ENCODE data around the gene BMP6. TPM values are rescaled to one million over a fixed set of nuclear protein-coding genes. Genes with fewer than 3 reads are reported as not detected.

BMP6 gene
- 0.07 TPM in 1 of 2 replicates, not detected in the other for total RNA-seq (2014; rRNA removed; shearing (Covaris generic); ENCODE audit: low replicate concordance)

- Histone ChIP-seq H3K27me3 (ENCODE audit: low read length) (no peaks in the 10 kb centered on the region), H4K20me1 (ENCODE audit: insufficient read depth, low read depth, low read length) (no peaks in the 10 kb centered on the region; the same call in 1 of the 2 replicates), H3K4me2 (ENCODE audit: low read depth, low read length, poor library complexity, severe bottlenecking) (peak within 1 kb of the TSS; percentile 62), H3K36me3 (ENCODE audit: insufficient read depth, low read length) (no peaks in the 10 kb centered on the region), H3K27ac (ENCODE audit: low read length) (no peak within 1 kb of the TSS), H2AFZ (ENCODE audit: low read length) (peak within 1 kb of the TSS; percentile 71), H3K9me3 (ENCODE audit: low read length) (no peaks in the 10 kb centered on the region), H3K4me3 (ENCODE audit: low read length) (peak within 1 kb of the TSS; percentile 54), H3K4me1 (ENCODE audit: low read length) (peaks cover 12% of the 10 kb centered on the region), H3K9me2 (replicated peaks; ENCODE audit: insufficient read depth, low read length) (no peaks in the 10 kb centered on the region), H3K9ac (ENCODE audit: low read length) (peak within 1 kb of the TSS; percentile 30; the same call in 1 of the 2 replicates), H3K79me2 (ENCODE audit: low read length) (no peaks in the 10 kb centered on the region)
- peak; percentile 82 for DNase-seq
Measured at GRCh38 chr6:7725849-7726415, at the start of gene BMP6. BMP6 (plus strand) TSS chr6:7726099; CDS start chr6:7726956, 857 bp downstream.

- Histone ChIP-seq H2AFZ (ENCODE audit: low read length) (no peak overlapping the region), H3K79me2 (ENCODE audit: low read length) (no peaks in the 10 kb centered on the region), H4K20me1 (ENCODE audit: insufficient read depth, low read depth, low read length) (no peaks in the 10 kb centered on the region), H3K36me3 (ENCODE audit: insufficient read depth, low read length) (no peaks in the 10 kb centered on the region), H3K4me1 (ENCODE audit: low read length) (no peaks in the 10 kb centered on the region), H3K27ac (ENCODE audit: low read length) (no peak overlapping the region), H3K9me3 (ENCODE audit: low read length) (no peaks in the 10 kb centered on the region), H3K4me3 (ENCODE audit: low read length) (no peak overlapping the region), H3K9ac (ENCODE audit: low read length) (no peak overlapping the region), H3K27me3 (ENCODE audit: low read length) (no peaks in the 10 kb centered on the region), H3K4me2 (ENCODE audit: low read depth, low read length, poor library complexity, severe bottlenecking) (no peak overlapping the region), H3K9me2 (replicated peaks; ENCODE audit: insufficient read depth, low read length) (no peaks in the 10 kb centered on the region)
- DNase-seq, result no peak
Measured at GRCh38 chr6:7677229-7677628, 48.7 kb upstream of the BMP6 start.

GRCh38 chr6:7680393-7681075 lies 45.4 kb upstream of the BMP6 start:
- Histone ChIP-seq H3K9ac (ENCODE audit: low read length) (no peak overlapping the region), H3K4me2 (ENCODE audit: low read depth, low read length, poor library complexity, severe bottlenecking) (no peak overlapping the region), H3K27me3 (ENCODE audit: low read length) (no peaks in the 10 kb centered on the region), H3K9me3 (ENCODE audit: low read length) (no peaks in the 10 kb centered on the region), H3K36me3 (ENCODE audit: insufficient read depth, low read length) (no peaks in the 10 kb centered on the region), H3K27ac (ENCODE audit: low read length) (no peak overlapping the region), H3K9me2 (replicated peaks; ENCODE audit: insufficient read depth, low read length) (no peaks in the 10 kb centered on the region), H3K79me2 (ENCODE audit: low read length) (no peaks in the 10 kb centered on the region), H3K4me1 (ENCODE audit: low read length) (no peaks in the 10 kb centered on the region), H2AFZ (ENCODE audit: low read length) (no peak overlapping the region), H4K20me1 (ENCODE audit: insufficient read depth, low read depth, low read length) (no peaks in the 10 kb centered on the region), H3K4me3 (ENCODE audit: low read length) (no peak overlapping the region)
- DNase-seq, result no peak

- DNase-seq, result no peak
- no peaks in the 10 kb centered on the region for H3K79me2 ChIP-seq (ENCODE audit: low read length)
- H3K27me3 ChIP-seq (ENCODE audit: low read length), result no peaks in the 10 kb centered on the region
- no peaks in the 10 kb centered on the region for H3K36me3 ChIP-seq (ENCODE audit: insufficient read depth, low read length)
- H3K9me2 ChIP-seq (replicated peaks; ENCODE audit: insufficient read depth, low read length), result no peaks in the 10 kb centered on the region; the same call in 1 of the 2 replicates
- H3K4me1 ChIP-seq (ENCODE audit: low read length), result no peaks in the 10 kb centered on the region
- H3K4me3 ChIP-seq (ENCODE audit: low read length), result no peak overlapping the region
- no peak overlapping the region for H3K9ac ChIP-seq (ENCODE audit: low read length)
- H2AFZ ChIP-seq (ENCODE audit: low read length), result no peak overlapping the region
- H3K27ac ChIP-seq (ENCODE audit: low read length), result no peak overlapping the region
- no peaks in the 10 kb centered on the region for H4K20me1 ChIP-seq (ENCODE audit: insufficient read depth, low read depth, low read length)
- H3K4me2 ChIP-seq (ENCODE audit: low read depth, low read length, poor library complexity, severe bottlenecking), result no peak overlapping the region
- H3K9me3 ChIP-seq (ENCODE audit: low read length), result no peaks in the 10 kb centered on the region
Measured at GRCh38 chr6:7681449-7681848, 44.5 kb upstream of the BMP6 start.

- Histone ChIP-seq H2AFZ (ENCODE audit: low read length) (no peak overlapping the region), H3K9ac (ENCODE audit: low read length) (no peak overlapping the region), H3K27ac (ENCODE audit: low read length) (no peak overlapping the region), H3K27me3 (ENCODE audit: low read length) (no peaks in the 10 kb centered on the region), H3K4me3 (ENCODE audit: low read length) (no peak overlapping the region), H3K4me1 (ENCODE audit: low read length) (no peaks in the 10 kb centered on the region), H3K9me2 (replicated peaks; ENCODE audit: insufficient read depth, low read length) (no peaks in the 10 kb centered on the region; the same call in 1 of the 2 replicates), H3K4me2 (ENCODE audit: low read depth, low read length, poor library complexity, severe bottlenecking) (no peak overlapping the region), H3K36me3 (ENCODE audit: insufficient read depth, low read length) (no peaks in the 10 kb centered on the region), H3K9me3 (ENCODE audit: low read length) (no peaks in the 10 kb centered on the region), H3K79me2 (ENCODE audit: low read length) (no peaks in the 10 kb centered on the region), H4K20me1 (ENCODE audit: insufficient read depth, low read depth, low read length) (no peaks in the 10 kb centered on the region)
- DNase-seq, result no peak
Measured at GRCh38 chr6:7684076-7684475, 41.8 kb upstream of the BMP6 start.

- Histone ChIP-seq H3K9ac (ENCODE audit: low read length) (no peak overlapping the region), H3K27ac (ENCODE audit: low read length) (no peak overlapping the region), H3K4me3 (ENCODE audit: low read length) (no peak overlapping the region), H3K36me3 (ENCODE audit: insufficient read depth, low read length) (no peaks in the 10 kb centered on the region), H3K9me3 (ENCODE audit: low read length) (no peaks in the 10 kb centered on the region), H3K4me2 (ENCODE audit: low read depth, low read length, poor library complexity, severe bottlenecking) (no peak overlapping the region), H4K20me1 (ENCODE audit: insufficient read depth, low read depth, low read length) (no peaks in the 10 kb centered on the region), H3K79me2 (ENCODE audit: low read length) (no peaks in the 10 kb centered on the region), H3K4me1 (ENCODE audit: low read length) (no peaks in the 10 kb centered on the region), H2AFZ (ENCODE audit: low read length) (no peak overlapping the region), H3K9me2 (replicated peaks; ENCODE audit: insufficient read depth, low read length) (no peaks in the 10 kb centered on the region; the same call in 1 of the 2 replicates), H3K27me3 (ENCODE audit: low read length) (no peaks in the 10 kb centered on the region)
- no peak for DNase-seq
Measured at GRCh38 chr6:7684843-7685242, 41.1 kb upstream of the BMP6 start.

GRCh38 chr6:7685276-7685675 lies 40.6 kb upstream of the BMP6 start:
- H3K4me1 ChIP-seq (ENCODE audit: low read length), result no peaks in the 10 kb centered on the region
- no peak overlapping the region for H3K9ac ChIP-seq (ENCODE audit: low read length)
- H3K27me3 ChIP-seq (ENCODE audit: low read length), result no peaks in the 10 kb centered on the region
- no peaks in the 10 kb centered on the region; the same call in 1 of the 2 replicates for H3K9me2 ChIP-seq (replicated peaks; ENCODE audit: insufficient read depth, low read length)
- H3K36me3 ChIP-seq (ENCODE audit: insufficient read depth, low read length), result no peaks in the 10 kb centered on the region
- H3K9me3 ChIP-seq (ENCODE audit: low read length), result no peaks in the 10 kb centered on the region
- no peak overlapping the region for H3K4me3 ChIP-seq (ENCODE audit: low read length)
- DNase-seq, result no peak
- no peak overlapping the region for H2AFZ ChIP-seq (ENCODE audit: low read length)
- no peaks in the 10 kb centered on the region for H4K20me1 ChIP-seq (ENCODE audit: insufficient read depth, low read depth, low read length)
- H3K27ac ChIP-seq (ENCODE audit: low read length), result no peak overlapping the region
- H3K79me2 ChIP-seq (ENCODE audit: low read length), result no peaks in the 10 kb centered on the region
- no peak overlapping the region for H3K4me2 ChIP-seq (ENCODE audit: low read depth, low read length, poor library complexity, severe bottlenecking)

- H3K4me3 ChIP-seq (ENCODE audit: low read length), result no peak overlapping the region
- no peaks in the 10 kb centered on the region for H3K36me3 ChIP-seq (ENCODE audit: insufficient read depth, low read length)
- no peak overlapping the region for H2AFZ ChIP-seq (ENCODE audit: low read length)
- no peak for DNase-seq
- no peaks in the 10 kb centered on the region for H3K79me2 ChIP-seq (ENCODE audit: low read length)
- no peak overlapping the region for H3K4me2 ChIP-seq (ENCODE audit: low read depth, low read length, poor library complexity, severe bottlenecking)
- no peaks in the 10 kb centered on the region; the same call in 1 of the 2 replicates for H3K9me2 ChIP-seq (replicated peaks; ENCODE audit: insufficient read depth, low read length)
- no peaks in the 10 kb centered on the region for H3K4me1 ChIP-seq (ENCODE audit: low read length)
- H3K9me3 ChIP-seq (ENCODE audit: low read length), result no peaks in the 10 kb centered on the region
- H4K20me1 ChIP-seq (ENCODE audit: insufficient read depth, low read depth, low read length), result no peaks in the 10 kb centered on the region
- H3K27me3 ChIP-seq (ENCODE audit: low read length), result no peaks in the 10 kb centered on the region
- H3K27ac ChIP-seq (ENCODE audit: low read length), result no peak overlapping the region
- H3K9ac ChIP-seq (ENCODE audit: low read length), result no peak overlapping the region
Measured at GRCh38 chr6:7687145-7688111, 38.5 kb upstream of the BMP6 start.
